HL-60/S4 treated with retinoic acid at 250 ng/mL for 4 days and 3 days (cell line): Measurements from ENCODE around the gene GNG14.
"Not testable (repeated sequence)": the region's sequence is repeated elsewhere in the genome, so short reads cannot be mapped to it uniquely, and the experiment has no call there.

Experiments
- in situ Hi-C: fragments of 300-500 bp; cut with MboI; formaldehyde crosslinking; loops from 2 replicates; pipeline ENCODE4 v1.7.0; 2022; ENCODE audit warnings: low sequenced_read_pairs

The GNG14 gene

GRCh38 chr19:12721656-12722565, 34.1 kb downstream of the GNG14 start:
- in situ Hi-C loops = no loop called here

- in situ Hi-C loops = no loop called here
These were observed 35.0 kb downstream of the GNG14 start for GRCh38 chr19:12722566-12723380.

- in situ Hi-C loops = no loop called here
These were observed 35.5 kb downstream of the GNG14 start for GRCh38 chr19:12723381-12723640.

- in situ Hi-C loops = no loop called here
These were observed 36.0 kb downstream of the GNG14 start, which contains the start of gene TNPO2 for GRCh38 chr19:12723641-12724426. TNPO2 (minus strand) TSS chr19:12723932; CDS start chr19:12720977, 2,955 bp downstream.

- in situ Hi-C loops = not testable (repeated sequence)
These were observed 37.8 kb downstream of the GNG14 start for GRCh38 chr19:12725612-12726011.

GRCh38 chr19:12726988-12727316, 39.2 kb downstream of the GNG14 start:
- in situ Hi-C loops = no loop called here

GRCh38 chr19:12727745-12728433, 40.1 kb downstream of the GNG14 start:
- in situ Hi-C loops = no loop called here

- in situ Hi-C loops = no loop called here
These were observed 42.3 kb downstream of the GNG14 start for GRCh38 chr19:12730064-12730463.

GRCh38 chr19:12731337-12731736, 43.5 kb downstream of the GNG14 start:
- in situ Hi-C loops = no loop called here

GRCh38 chr19:12733369-12734214, 45.8 kb downstream of the GNG14 start:
- in situ Hi-C loops = no loop called here

- in situ Hi-C loops = no loop called here
These were observed 49.4 kb downstream of the GNG14 start, which contains the start of gene GET3 for GRCh38 chr19:12736995-12737834. GET3 (plus strand) TSS chr19:12737497; CDS start chr19:12737506, 9 bp downstream.

- in situ Hi-C loops = no loop called here
These were observed 50.1 kb downstream of the GNG14 start for GRCh38 chr19:12737835-12738351.
